ENCODE data around the gene PXN.

- TF ChIP-seq, protein P1, sequence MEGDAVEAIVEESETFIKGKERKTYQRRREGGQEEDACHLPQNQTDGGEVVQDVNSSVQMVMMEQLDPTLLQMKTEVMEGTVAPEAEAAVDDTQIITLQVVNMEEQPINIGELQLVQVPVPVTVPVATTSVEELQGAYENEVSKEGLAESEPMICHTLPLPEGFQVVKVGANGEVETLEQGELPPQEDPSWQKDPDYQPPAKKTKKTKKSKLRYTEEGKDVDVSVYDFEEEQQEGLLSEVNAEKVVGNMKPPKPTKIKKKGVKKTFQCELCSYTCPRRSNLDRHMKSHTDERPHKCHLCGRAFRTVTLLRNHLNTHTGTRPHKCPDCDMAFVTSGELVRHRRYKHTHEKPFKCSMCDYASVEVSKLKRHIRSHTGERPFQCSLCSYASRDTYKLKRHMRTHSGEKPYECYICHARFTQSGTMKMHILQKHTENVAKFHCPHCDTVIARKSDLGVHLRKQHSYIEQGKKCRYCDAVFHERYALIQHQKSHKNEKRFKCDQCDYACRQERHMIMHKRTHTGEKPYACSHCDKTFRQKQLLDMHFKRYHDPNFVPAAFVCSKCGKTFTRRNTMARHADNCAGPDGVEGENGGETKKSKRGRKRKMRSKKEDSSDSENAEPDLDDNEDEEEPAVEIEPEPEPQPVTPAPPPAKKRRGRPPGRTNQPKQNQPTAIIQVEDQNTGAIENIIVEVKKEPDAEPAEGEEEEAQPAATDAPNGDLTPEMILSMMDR (IDR thresholded peaks at IDR 0.05) = no peak
- no peak for TF ChIP-seq ZFX (IDR thresholded peaks at IDR 0.05; ENCODE audit: borderline replicate concordance)
Measured at GRCh38 chr12:120276734-120277133, 11.2 kb upstream of the PXN start.
